Ishikawa (cell line): Measurements from ENCODE around the gene ERLEC1.

Experiments used
- CREB1 ChIP-seq: IDR thresholded peaks from 2 replicates; pipeline ENCODE4 v1.6.1; 2012; ENCODE audit warnings: low read depth
- EP300 ChIP-seq: IDR thresholded peaks from 2 replicates; pipeline ENCODE4 v1.6.1; 2012; ENCODE audit warnings: borderline replicate concordance
- RAD21 ChIP-seq: IDR thresholded peaks from 2 replicates; pipeline ENCODE4 v1.6.1; 2012; ENCODE audit warnings: low read depth
- TAF1 ChIP-seq: IDR thresholded peaks from 2 replicates; pipeline ENCODE4 v1.6.1; 2012; ENCODE audit warnings: low read depth, mild to moderate bottlenecking
- TEAD4 ChIP-seq: IDR thresholded peaks from 2 replicates; pipeline ENCODE4 v1.6.1; 2012
- TF ChIP-seq, protein P1 (sequence below): IDR thresholded peaks from 2 replicates; pipeline ENCODE4 v1.6.1; 2012; ENCODE audit warnings: low read depth, mild to moderate bottlenecking
- TF ChIP-seq, protein P2 (sequence below): IDR thresholded peaks from 2 replicates; pipeline ENCODE4 v1.6.1; 2012

DNA sequence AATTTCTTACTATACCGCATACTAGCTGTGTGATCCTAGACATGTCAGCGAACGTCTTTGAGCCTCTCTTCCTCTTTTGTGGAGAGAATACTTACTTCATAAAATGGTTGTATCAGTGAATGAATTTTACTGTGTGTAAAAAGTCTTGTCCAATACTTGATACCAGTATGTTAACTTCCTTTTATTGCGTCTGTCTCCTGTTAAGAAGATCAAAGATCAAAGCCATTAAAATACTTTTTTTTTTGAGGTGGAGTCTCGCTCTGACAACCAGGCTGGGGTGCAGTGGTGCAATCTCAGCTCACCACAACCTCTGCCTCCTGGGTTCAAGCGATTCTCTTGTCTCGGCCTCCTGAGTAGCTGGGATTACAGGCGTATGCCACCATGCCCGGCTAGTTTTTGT is 33.2 kb downstream of the ERLEC1 start:
- TF ChIP-seq TAF1: no peak
- TF ChIP-seq TEAD4: no peak
- TF ChIP-seq, protein P1, sequence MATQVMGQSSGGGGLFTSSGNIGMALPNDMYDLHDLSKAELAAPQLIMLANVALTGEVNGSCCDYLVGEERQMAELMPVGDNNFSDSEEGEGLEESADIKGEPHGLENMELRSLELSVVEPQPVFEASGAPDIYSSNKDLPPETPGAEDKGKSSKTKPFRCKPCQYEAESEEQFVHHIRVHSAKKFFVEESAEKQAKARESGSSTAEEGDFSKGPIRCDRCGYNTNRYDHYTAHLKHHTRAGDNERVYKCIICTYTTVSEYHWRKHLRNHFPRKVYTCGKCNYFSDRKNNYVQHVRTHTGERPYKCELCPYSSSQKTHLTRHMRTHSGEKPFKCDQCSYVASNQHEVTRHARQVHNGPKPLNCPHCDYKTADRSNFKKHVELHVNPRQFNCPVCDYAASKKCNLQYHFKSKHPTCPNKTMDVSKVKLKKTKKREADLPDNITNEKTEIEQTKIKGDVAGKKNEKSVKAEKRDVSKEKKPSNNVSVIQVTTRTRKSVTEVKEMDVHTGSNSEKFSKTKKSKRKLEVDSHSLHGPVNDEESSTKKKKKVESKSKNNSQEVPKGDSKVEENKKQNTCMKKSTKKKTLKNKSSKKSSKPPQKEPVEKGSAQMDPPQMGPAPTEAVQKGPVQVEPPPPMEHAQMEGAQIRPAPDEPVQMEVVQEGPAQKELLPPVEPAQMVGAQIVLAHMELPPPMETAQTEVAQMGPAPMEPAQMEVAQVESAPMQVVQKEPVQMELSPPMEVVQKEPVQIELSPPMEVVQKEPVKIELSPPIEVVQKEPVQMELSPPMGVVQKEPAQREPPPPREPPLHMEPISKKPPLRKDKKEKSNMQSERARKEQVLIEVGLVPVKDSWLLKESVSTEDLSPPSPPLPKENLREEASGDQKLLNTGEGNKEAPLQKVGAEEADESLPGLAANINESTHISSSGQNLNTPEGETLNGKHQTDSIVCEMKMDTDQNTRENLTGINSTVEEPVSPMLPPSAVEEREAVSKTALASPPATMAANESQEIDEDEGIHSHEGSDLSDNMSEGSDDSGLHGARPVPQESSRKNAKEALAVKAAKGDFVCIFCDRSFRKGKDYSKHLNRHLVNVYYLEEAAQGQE: no peak
- TF ChIP-seq, protein P2, sequence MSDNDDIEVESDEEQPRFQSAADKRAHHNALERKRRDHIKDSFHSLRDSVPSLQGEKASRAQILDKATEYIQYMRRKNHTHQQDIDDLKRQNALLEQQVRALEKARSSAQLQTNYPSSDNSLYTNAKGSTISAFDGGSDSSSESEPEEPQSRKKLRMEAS: no peak
- TF ChIP-seq EP300: no peak
- no peak for TF ChIP-seq RAD21
- TF ChIP-seq CREB1: no peak
